Panc1 (cell line): Measurements from ENCODE around the gene ASNS.
"Not testable (repeated sequence)": the region's sequence is repeated elsewhere in the genome, so short reads cannot be mapped to it uniquely, and the experiment has no call there.

ENCODE experiments used
- CTCF ChIP-seq: fragments of 450-650 bp; IDR thresholded peaks from 2 replicates; pipeline ENCODE4 v1.5.1; 2017; ENCODE audit warnings: mild to moderate bottlenecking
- SIN3A ChIP-seq: IDR thresholded peaks from 2 replicates; pipeline ENCODE4 v1.6.1; 2012; ENCODE audit warnings: low read depth, mild to moderate bottlenecking, low read length, moderate library complexity, borderline replicate concordance; ENCODE audit not compliant: insufficient read depth

GRCh38 chr7:97896893-97897292 lies 24.7 kb upstream of the ASNS start:
- TF ChIP-seq CTCF, SIN3A: not testable (repeated sequence)
